Natural killer cell (primary cell): Measurements from ENCODE around the gene RPRD1B. TPM values are rescaled to one million over a fixed set of nuclear protein-coding genes. Genes with fewer than 3 reads are reported as not detected.

Experiments used
- ATAC-seq, 3 donors: fragments of 150-1000 bp in 2 of 3; fragments of 200-7000 bp in 1 of 3; cut with Tn5 transposase; 1 replicate in 1 of 3; 2 replicates in 2 of 3; pipeline ENCODE4 v1.10.0; 2021; ENCODE audit warnings: mild to moderate bottlenecking in 2 of 3, moderate library complexity in 2 of 3
- DNase-seq, 2 donors: peaks; one replicate each; pipeline versions ENCODE4 v3.0.0 to v3.0.0-alpha.2; 2013 to 2021; ENCODE audit warnings: mixed read lengths in 1 of 2
- H3K27ac ChIP-seq: one replicate; pipeline ENCODE4 v1.5.1; 2013; ENCODE audit warnings: mild to moderate bottlenecking, low read length
- H3K27me3 ChIP-seq: one replicate; pipeline ENCODE4 v1.6.1; 2013; ENCODE audit warnings: low read length; ENCODE audit not compliant: control insufficient read depth, insufficient read depth
- H3K36me3 ChIP-seq: one replicate; pipeline ENCODE4 v1.6.1; 2013; ENCODE audit warnings: low read length; ENCODE audit not compliant: control insufficient read depth, insufficient read depth
- H3K4me1 ChIP-seq: one replicate; pipeline ENCODE4 v1.6.1; 2013; ENCODE audit warnings: low read length; ENCODE audit not compliant: control insufficient read depth, insufficient read depth
- H3K4me3 ChIP-seq: one replicate; pipeline ENCODE4 v1.5.1; 2013; ENCODE audit warnings: low read length
- H3K9me3 ChIP-seq: one replicate; pipeline ENCODE4 v1.6.1; 2013; ENCODE audit warnings: low read length; ENCODE audit not compliant: control insufficient read depth, insufficient read depth
- H3K27ac Mint-ChIP-seq, 2 donors: one replicate each; pipeline ENCODE4 v1.8.0; 2022; ENCODE audit warnings: mild to moderate bottlenecking in 2 of 2, mixed read lengths in 2 of 2, moderate library complexity in 1 of 2
- H3K27me3 Mint-ChIP-seq, 2 donors: one replicate each; pipeline ENCODE4 v1.8.0; 2022; ENCODE audit warnings: low read depth in 2 of 2, mixed read lengths in 2 of 2
- H3K36me3 Mint-ChIP-seq: one replicate; pipeline ENCODE4 v1.8.0; 2022; ENCODE audit warnings: mixed read lengths
- H3K4me1 Mint-ChIP-seq, 2 donors: one replicate each; pipeline ENCODE4 v1.8.0; 2022; ENCODE audit warnings: mixed read lengths in 2 of 2
- H3K4me3 Mint-ChIP-seq: one replicate; pipeline ENCODE4 v1.8.0; 2022; ENCODE audit warnings: mild to moderate bottlenecking, moderate library complexity, mixed read lengths
- H3K9me3 Mint-ChIP-seq, 2 donors: one replicate each; pipeline ENCODE4 v1.8.0; 2022; ENCODE audit warnings: mixed read lengths in 2 of 2
- CTCF ChIP-seq: fragments of 200-600 bp; IDR thresholded peaks from one replicate; pipeline ENCODE4 v1.8.0; 2022; ENCODE audit warnings: antibody characterized with exemption
- WGBS: methylation state at CpG from one replicate; pipeline ENCODE4 v1.1.7; 2013; ENCODE audit warnings: missing lambda C conversion rate; ENCODE audit not compliant: insufficient coverage; 5-methylcytosine and 5-hydroxymethylcytosine counted together
- intact Hi-C: fragments of 100-400 bp; cut with micrococcal nuclease; formaldehyde crosslinking; loops from one replicate; pipeline ENCODE4 v1.14.2; 2022
- total RNA-seq, 4 donors: library from RNA; stranded (reverse); fragments of 120-200 nt in 1 of 4; gene quantifications; one replicate each; pipeline versions ENCODE4 v1.2.3 to v1.2.4, GENCODE V29; 2013 to 2022

The RPRD1B gene
- total RNA-seq, 3 donors from 2014 or later (not counting 1 experiment from before 2014, with no cell fraction given) = 75.8 to 87.3 (median 77.6) TPM

GRCh38 chr20:38139977-38140753 is 106.6 kb downstream of the RPRD1B start:
- no peaks in the 10 kb centered on the region for H3K4me1 Mint-ChIP-seq
- ATAC-seq = no peak
- no peaks in the 10 kb centered on the region for H3K9me3 Mint-ChIP-seq
- no peaks in the 10 kb centered on the region for H3K36me3 Mint-ChIP-seq
- Histone ChIP-seq H3K36me3 (no peaks in the 10 kb centered on the region), H3K27ac (no peak overlapping the region), H3K9me3 (no peaks in the 10 kb centered on the region), H3K4me1 (peaks cover 15% of the 10 kb centered on the region), H3K27me3 (no peaks in the 10 kb centered on the region), H3K4me3 (no peak overlapping the region)
- intact Hi-C loops = no loop called here
- no peak overlapping the region for H3K4me3 Mint-ChIP-seq
- H3K27me3 Mint-ChIP-seq = no peaks in the 10 kb centered on the region
- TF ChIP-seq CTCF = no peak
- 84% methylated on average over 11 of the region's 12 CpGs for WGBS
- no peak overlapping the region for H3K27ac Mint-ChIP-seq
- no peak for DNase-seq

- Histone ChIP-seq H3K9me3 (no peaks in the 10 kb centered on the region), H3K4me1 (peaks cover 15% of the 10 kb centered on the region), H3K4me3 (no peak overlapping the region), H3K27ac (no peak overlapping the region), H3K36me3 (no peaks in the 10 kb centered on the region), H3K27me3 (no peaks in the 10 kb centered on the region)
- no peak overlapping the region for H3K27ac Mint-ChIP-seq
- no peaks in the 10 kb centered on the region for H3K4me1 Mint-ChIP-seq
- intact Hi-C loops = no loop called here
- 91% methylated on average over 23 of the region's 23 CpGs for WGBS
- ATAC-seq (no peak), DNase-seq (no peak)
- no peaks in the 10 kb centered on the region for H3K36me3 Mint-ChIP-seq
- H3K4me3 Mint-ChIP-seq = no peak overlapping the region
- TF ChIP-seq CTCF = no peak
- no peaks in the 10 kb centered on the region for H3K27me3 Mint-ChIP-seq
- H3K9me3 Mint-ChIP-seq = no peaks in the 10 kb centered on the region
These were observed 107.8 kb downstream of the RPRD1B start for GRCh38 chr20:38141204-38141888.

Other genes starting within 250 kb of the RPRD1B start
- under 1 TPM in 1 of 3 donors, not detected in 2; 0.18 TPM for gene VSTM2L, start 130.6 kb upstream of the RPRD1B start, total RNA-seq
- gene TTI1, start 290 bp upstream of the RPRD1B start, total RNA-seq = 10 to 100 TPM; 15.9 to 23.9 (median 18.9) TPM
- gene TGM2, start 131.5 kb downstream of the RPRD1B start, total RNA-seq = under 1 TPM in 2 of 3 donors, not detected in 1; 0.33 TPM
- not detected for gene KIAA1755, start 227.0 kb downstream of the RPRD1B start, total RNA-seq